Medulla oblongata (tissue), 1 donor: ENCODE measurements around the gene TTC22.

Source experiments
- DNase-seq: peaks from one replicate; pipeline ENCODE4 v3.0.0-alpha.2; 2015; ENCODE audit errors: extremely low spot score

TTC22 gene

DNA sequence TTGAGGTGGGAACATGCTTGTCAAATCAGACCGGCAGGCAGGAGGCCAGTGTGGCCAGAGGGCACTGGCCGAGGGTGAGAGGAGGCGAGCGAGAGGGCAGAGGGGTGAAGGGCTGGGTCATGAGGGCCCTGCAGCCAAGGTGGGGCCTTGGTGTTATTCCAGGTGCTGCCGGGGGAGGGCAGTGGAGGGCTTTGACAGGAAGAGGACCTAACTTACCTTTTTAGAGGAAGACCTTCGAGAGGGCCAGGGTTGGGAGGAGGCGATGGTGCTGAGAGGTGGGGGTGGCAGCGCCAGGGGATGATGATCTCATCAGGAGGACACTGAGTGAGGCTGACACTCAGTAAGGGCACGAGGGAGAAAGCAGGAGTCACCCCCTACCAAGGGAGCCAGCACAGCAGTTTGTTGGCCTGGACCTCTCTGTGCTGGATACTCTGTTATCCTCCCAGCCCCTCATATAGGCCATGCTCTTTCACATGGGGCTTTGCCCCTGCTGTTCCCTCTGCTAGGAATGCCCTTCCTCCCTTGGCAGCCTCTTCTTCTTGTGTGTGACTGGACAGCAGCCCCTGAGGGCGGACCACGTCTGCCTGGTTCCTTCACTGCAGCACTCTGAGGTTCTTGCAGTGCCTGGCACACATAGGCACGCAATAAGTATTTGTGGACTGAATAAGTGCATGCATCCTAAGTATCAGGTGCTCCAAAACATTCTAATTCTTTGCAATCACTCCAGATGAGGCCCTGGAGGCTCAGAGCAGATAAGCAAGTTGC is 7.5 kb upstream of the TTC22 start:
- no peak for DNase-seq

DNA sequence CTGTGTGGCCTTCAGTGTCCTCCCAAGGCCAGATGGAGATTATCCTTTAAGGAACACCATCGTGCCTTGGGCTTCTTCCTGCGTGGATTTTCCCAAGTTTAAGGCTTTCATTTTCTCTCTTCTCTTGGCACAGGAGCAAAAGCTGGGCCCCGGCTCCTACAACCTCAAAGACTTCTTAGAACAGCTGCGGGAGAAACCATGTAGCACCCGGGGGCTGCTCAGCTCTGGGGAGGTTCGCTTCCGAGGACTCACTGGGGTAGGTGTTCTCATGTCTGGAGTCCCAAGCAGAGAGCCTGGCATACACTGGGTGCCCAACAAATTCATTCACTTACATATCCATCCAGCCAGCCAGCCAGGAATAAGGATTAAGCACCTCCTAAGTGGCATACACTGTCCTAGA is 6.6 kb upstream of the TTC22 start:
- DNase-seq, result no peak

DNA sequence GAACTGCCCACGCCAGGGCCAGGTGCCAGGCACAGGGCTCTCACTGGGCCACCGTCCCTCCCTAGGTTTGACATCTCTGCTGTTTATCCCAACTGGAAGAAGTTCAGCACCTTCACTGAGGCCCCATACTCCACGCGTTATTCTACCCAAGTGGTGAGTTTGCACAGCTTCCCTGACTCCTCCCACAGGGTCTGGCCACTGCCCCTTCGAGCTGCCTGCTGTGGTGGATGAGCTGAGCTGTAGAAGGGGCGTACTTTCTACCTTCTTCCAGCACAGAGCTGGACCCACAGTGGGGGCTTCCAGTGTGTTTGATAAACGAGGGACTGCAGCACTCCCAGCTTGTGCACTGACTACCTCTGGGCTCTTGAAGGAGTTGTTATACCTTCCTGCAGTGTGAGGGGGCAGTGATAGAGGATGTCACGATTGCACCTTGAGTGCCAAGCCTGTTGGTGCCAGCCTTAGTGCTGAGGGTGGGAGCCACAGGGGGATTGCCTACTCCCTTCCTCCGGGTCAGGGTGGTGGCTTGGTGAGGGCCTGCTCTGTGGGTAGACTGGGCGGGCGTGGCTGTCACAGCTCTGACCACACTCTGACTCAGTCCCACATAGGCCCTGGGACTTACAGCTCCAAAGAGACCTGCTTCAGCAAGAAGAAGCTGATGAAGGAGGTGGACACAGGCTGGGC is 5.9 kb upstream of the TTC22 start:
- DNase-seq, result no peak

DNA sequence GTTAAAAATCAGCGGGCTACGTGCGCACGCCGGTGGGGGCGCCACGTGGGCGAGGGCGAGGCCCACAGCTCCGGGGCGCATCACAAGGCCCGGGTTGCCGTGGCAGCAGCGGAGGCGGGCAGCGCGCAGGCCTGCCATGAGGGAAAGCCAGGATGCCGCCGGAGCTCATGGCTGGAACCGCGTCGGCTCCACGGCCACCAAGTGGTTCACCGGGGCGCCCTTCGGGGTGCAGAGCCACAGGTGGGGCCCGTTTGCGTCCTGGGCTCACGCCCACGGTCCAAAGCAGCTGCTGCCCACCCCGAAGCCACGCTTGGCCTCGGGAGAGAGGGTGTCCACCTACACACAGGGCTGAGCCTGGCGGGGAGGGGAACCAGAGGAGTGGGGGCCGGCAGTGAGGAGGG is 4.9 kb upstream of the TTC22 start:
- DNase-seq, result no peak

DNA sequence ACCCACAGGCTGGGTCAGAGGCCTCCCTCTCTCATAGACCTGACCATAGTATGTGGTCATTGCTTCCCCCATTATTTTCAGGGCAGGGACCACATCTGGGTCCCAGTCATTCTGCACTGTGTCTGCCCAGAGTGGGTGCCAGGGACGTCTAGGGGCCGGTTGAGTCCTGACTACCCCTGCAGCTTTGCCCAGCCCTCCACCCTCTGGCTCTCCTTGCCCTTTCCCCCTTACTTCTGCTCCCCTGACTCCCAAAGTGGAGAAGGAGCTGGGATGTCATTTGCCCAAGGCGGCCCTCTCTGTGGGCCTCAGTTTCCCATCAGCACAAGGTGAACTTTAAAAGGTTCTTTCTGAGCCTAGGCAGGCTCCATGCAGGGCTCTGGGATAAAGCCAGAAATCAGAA is 4.3 kb upstream of the TTC22 start:
- no peak for DNase-seq

DNA sequence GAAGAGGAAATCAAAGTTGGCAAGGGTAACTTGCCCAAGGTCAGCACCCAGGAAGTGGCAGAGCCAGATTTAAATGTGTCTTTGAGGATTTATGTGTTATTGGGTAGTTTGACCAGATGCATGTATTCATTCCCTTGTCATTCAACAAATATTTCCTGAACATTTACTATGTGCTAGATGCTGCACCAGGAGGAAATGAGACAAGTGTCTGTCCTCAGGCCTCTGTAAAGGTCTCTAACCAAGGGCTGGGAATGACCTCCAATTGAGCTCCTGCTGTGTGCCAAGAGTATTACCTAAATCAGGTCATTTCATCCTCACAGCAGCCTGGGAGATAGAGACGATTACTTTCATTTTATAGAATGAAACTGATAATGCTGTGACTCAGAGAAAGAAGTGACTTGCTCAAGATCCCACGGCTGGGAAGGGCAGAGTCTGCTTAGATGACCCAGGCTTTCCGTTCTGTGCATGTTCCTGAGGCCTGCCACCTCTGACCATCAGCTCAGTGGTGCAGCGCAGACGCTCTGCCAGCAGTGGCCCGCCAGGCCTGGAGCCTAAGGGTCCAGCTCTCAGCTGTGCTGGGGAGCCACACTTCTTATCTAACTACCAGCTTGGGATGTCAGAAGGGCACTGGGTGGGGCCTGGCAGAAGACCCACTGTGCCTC is 3.5 kb upstream of the TTC22 start:
- no peak for DNase-seq

DNA sequence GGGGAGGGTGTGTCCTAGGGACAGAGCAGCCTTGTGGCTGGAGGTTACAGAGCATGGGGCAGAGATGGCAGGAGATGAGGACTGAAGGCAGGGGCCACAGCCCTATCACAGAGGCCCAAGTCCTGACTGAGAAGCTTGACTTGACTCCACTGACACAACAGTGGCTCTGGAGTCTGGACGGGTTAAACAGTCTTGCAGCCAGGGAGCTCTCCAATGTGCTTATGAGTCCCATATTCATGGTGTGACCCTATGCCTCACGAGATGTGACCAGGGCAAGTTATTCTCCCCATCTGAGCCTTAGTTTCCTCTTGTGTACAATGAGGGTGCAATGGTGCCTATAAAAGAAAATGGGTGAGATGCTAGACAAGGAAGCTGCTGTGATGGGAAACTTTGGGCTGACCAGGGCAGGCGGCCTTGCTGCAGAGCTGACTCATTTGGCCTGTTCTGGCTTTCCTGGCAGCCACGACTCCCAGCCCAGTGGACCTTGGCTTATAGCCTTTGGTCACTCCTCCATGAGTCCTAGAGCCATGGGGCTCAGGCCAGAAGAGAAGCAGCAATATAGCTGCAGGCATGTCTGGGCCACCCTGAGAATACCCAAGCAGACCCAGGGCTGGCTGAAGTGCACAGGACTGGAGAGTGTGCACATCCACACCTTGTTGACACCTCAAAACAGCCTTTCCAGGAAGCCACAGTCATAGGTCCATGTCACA is 2.8 kb upstream of the TTC22 start:
- no peak for DNase-seq

DNA sequence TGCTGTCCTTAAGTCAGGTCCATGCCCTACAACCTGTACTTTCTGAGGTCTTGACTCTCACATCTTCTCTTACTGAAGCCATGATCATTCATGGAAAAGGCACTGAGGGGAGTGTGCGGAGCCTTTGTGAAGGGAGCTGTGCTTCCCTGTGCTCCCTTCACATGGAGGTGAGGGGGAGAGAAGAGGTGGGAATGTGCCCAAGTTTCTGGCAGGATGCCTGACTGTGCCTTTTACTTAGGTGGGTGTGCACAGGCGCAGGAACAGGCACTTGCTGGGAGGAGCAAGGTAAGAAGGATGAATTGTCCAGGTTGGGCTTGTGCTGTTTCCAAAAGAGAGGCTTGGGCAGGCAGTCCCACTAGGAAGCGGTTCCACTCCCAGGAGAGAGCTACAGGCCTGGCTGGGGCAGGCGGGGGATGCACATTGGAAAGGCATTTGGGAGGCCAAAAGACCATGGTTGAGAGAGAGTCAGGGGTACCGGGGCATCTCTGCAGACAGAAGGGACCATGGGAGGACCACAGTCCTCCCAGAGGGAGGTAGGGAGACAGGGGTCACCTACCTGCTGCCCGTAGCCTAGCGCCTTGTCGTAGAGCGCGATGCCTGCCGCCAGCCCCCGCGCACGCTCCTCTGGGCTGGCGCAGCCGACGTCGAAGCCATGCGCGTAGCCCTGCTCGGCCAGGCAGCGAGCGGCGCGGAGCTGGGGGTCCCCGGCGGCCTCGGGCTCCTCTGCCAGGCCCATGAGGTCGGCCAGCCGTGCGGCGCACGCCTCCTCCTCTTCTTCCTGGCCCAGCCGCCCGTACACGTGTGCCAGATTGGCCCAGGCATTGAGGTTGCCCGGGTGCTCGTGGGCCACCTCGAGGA is 853 bp downstream of the TTC22 start:
- no peak for DNase-seq

DNA sequence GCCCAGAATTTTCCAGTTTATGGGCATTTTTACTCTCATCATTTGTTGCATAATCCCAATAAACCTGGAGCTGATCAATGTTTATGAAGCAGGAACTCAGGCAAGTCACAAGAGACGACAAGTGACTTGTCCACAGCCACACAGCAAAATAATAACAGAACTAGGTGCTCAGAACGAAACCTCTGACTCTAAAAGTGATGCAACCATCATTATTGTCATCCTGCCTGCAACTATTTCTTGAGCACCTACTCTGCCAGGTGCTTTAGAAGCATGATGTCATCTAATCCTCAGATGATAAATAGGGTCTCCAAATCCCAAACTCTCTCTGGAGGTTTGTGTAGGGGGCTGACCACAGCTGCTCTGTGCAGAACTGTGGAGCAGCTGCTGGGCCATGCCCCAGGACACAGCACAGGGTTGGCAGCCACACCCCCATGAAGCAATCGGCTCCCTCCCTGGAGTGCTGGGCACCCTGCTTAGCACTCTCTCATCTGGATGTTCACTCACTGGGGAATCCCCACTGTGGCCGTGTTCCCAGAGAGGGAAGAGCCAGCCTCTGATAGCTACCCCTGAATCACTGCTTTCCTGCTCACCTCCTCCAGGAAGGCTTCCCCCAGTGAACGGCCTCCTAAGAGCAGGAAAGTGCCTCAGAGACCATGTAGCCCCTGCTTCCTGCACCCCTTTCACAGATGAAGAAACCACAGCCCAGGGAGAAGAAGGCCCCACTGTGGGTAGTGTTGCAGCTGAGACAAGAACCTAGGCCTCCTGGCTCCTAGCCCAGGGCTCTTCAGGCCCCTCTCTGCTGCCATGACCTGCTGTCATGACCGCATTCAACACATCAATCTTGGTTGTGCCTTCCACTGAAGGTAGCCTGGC is 2.1 kb downstream of the TTC22 start:
- DNase-seq, result no peak

DNA sequence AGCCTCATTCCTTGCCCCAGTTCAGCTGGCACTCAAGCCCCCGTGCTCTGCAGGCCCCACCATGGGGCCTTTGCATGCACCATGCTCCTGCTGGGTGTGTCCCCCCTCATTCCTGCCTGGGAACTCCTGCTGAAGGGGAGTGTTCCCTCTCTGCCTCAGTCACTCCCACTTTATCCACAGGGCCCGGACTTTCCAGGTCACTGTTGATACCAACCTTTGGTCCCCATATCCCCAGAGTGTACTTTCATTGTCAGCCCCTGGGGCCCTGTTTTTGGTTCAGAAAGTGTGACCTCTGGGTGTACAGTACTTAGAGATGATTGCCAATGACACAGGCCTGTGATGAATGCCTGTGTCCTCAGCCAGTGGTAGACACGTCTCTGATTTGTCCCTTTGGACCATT is 2.9 kb downstream of the TTC22 start:
- no peak for DNase-seq

DNA sequence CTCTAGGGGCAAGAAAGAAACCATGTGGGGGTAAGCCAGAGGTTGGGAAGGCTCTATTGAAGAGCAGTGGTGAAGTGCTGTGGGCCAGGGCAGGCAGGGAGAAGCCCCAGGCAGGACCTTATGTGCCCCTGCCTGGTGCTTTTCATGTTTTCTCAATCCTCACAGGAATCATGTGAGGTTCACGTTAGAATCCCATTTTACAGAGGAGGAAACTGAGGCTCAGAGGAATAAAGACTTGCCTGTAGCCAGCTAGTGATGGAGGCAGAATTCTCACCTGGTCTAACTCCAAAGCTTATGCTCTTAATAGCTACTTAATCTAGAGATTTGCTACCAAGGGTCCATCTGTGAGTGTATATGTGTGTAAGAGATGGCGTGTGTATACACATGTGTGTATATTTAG is 4.2 kb downstream of the TTC22 start:
- no peak for DNase-seq

DNA sequence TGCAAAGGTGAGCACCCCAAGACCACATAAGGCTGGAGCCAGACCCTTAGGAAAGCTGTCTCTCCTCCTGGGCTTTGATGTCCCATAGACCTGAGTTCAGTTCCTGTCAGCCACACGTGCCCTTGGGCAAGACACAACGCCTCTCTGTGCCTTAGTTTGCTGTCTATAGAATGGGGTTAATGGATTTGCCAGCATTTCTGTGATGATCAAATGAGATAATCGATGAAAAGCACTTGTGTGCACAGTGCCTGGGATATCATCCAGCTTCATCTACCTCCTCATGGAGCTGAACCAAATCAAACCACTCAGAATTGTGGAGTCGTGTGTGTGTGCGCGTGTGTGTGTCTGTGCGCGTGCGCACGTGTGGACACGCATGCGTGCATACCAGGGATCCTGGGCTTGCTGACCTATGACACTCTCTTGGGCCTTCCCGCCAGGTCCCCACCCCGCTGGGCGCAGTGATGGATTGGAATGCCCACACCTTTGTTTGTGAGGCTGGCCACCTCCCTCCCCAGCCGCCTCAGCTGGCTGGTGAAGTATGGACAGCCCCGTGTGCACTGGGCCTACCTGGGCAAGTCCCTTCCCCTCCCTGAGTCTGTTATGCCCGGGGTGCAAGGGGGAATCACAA is 5.2 kb downstream of the TTC22 start:
- no peak for DNase-seq

DNA sequence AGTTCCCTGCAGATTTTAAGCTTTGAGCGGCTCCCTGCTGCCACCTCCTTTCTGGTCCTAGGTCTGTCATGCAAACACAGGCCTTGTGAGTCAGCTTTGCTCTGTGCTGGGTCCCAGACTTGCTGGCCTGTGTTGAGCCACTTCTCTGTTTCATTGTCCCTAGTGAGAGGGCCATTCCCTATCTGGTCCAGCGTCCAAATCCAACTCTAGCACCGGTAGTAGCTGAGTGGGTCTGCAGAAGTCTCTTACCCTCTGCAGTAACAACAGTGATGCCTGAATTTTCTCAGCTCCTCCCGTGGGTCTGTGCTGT is 5.8 kb downstream of the TTC22 start:
- no peak for DNase-seq

DNA sequence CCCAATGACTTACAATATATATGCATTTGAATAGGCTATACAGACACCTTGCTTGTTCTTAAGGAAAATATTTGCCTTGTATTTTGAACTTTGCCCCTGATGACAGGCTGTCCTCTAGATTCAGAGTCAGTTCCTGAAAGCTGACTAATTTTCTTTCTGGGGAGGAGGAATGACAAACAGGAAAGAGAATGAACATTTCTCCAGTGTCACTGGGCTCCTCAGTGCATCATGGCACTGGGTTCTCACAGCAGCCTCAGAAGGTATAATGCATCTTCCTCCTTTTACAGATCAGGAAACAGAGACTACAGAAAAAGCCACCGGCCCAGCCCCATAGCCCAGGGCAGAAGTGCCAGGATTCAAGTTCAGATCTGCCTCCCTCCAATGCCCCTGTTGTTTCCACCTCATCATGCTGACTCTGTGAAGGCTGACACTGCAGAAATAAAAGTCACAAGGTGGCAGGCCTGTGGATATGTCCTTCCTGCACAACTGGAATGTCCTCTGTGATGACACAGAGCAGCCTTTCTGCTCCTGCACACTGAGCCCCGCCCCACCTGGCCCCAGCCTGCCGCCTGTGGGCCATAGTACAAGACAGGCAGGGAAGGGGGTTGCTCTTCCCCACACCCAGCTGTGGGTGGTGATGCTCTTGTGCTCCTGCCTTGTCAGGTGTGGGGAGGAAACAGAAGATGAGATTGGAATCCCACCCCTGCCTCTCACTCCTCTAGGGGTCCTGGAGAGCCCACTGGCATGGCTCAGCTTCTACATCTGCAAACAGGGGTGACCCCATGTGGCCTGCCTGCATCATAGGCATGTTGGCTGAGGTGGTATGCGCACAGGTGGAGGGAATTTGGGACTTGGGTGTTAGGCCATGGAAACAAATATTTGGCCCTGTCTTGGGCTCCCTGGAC is 6.4 kb downstream of the TTC22 start:
- peak; percentile 9 for DNase-seq

DNA sequence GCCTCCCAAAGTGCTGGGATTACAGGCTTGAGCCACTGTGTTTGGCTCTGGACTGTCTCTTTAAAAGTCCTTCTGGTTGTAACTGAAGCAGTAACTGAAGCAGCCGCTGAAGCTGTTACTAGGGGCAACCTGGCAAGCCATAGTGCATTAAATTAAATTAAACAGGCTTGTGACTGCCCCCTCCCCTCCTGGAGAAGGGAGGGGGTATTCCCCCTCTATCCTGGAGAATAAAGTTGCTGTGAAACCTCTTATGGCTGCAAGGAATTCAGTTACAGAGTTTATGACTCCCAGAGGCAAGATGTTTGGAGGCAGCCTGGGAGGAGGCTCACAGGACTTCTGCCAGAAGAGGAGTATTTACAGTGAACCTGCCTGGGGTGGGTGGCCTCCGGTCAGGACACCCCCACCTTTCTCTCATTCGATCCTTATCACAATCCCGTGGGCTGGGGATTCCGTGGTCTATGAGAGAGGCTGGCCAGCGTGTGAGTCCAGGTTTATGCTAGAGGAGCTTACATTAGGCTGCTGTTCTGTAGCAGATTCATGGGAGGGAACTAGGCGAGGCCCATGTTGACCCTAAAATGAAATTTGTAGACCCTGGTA is 8.3 kb downstream of the TTC22 start:
- DNase-seq, result peak; percentile 66

DNA sequence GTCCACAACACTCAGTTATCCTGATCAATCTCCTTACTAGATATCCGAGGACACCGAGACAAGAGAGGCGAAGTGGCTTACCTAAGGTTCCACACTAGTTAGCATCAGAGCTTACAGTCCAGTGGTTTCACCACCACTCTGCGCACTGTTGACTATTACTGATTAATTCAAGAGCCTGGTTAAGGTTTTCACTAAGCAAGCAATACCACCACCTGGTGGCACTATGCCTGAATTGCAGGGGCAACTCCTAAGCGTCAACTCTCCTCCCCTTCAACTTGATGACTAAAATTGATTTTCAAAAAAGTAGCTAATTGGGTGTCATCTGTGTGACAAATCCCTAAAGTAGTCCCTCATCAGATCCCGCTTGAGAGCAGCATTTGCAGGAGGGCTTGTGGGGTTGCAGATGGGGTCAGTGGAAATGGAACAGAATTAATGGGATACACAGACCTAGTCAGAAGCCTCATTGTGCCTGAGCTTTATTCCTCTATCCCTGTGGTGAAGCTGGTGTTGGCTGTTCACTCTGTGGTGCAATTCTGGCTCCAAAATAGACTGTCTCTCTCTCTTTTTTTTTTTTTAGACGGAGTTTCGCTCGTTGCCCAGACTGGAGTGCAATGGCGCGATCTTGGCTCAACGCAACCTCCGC is 9.1 kb downstream of the TTC22 start:
- DNase-seq, result no peak

DNA sequence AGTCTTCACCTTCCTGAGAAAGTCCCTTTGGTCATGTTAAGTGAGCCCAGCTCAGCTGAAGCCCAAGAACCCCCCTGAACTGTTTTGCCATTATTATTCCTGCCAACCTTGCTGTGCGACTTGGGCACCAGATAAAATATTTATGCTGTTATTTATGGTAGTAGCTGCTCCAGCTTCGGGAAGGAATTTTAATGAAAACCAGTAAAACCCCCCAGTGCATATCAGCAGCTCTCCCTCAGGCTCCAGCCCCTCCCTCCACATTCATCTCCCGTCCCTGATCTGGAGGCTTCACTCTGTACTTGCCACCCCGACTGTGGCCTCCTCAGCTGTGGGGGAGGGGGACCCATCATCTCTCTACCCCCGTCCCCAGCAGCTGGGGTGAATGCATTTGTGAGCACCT is 12.7 kb downstream of the TTC22 start:
- no peak for DNase-seq

DNA sequence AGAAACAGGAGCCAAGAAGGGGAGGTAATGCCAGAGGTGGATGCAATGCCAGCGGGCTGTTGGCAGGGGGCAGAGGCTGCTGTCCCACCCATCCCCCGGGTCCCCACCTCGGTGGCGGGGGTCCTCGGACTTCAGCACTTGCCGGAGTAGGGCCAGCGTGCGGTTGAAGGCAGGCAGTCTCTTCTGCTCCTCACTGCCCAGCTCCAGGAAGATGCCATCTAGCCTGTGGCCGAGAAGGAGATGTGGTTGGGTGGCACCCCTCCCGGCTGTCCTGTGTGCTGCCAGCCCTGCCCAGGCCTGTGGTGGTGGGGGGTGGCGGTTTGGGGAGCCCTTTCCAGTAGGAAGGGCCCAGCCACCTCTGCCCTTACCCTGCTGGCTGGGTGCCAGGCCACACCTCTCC is 13.5 kb downstream of the TTC22 start:
- DNase-seq, result no peak
